Small intestine (tissue), 7 donors: ENCODE data around the gene IGFBP3. TPM values are rescaled to one million over a fixed set of nuclear protein-coding genes. Genes with fewer than 3 reads are reported as not detected.
A peak's percentile ranks its signal among the peaks of the same experiment; 100 is the strongest.

ENCODE experiments used
- DNase-seq, 2 donors: peaks; one replicate each; pipeline versions ENCODE4 v3.0.0 to v3.0.0-alpha.2; 2013
- FAIRE-seq: peaks from 2 replicates; lab custom pipeline; 2012; peaks lifted over from hg19 to GRCh38; lab: Jason Lieb, UNC
- H3K27ac ChIP-seq, 3 donors: one replicate each; pipeline ENCODE4 v1.5.1; 2013; ENCODE audit warnings: low read length in 2 of 3, mild to moderate bottlenecking in 2 of 3, control low read depth in 1 of 3, inconsistent platforms in 1 of 3, low read depth in 1 of 3, moderate library complexity in 1 of 3
- H3K27me3 ChIP-seq, 3 donors: one replicate each; pipeline ENCODE4 v1.6.1; 2013; ENCODE audit warnings: low read length in 3 of 3, inconsistent platforms in 1 of 3; ENCODE audit not compliant: control insufficient read depth in 3 of 3, insufficient read depth in 3 of 3
- H3K36me3 ChIP-seq, 3 donors: one replicate each; pipeline ENCODE4 v1.6.1; 2013; ENCODE audit warnings: low read length in 3 of 3, inconsistent platforms in 1 of 3, low read depth in 1 of 3, mild to moderate bottlenecking in 1 of 3, moderate library complexity in 1 of 3; ENCODE audit not compliant: control insufficient read depth in 3 of 3, insufficient read depth in 2 of 3
- H3K4me1 ChIP-seq, 3 donors: one replicate each; pipeline ENCODE4 v1.6.1; 2013; ENCODE audit warnings: low read length in 2 of 3, inconsistent platforms in 1 of 3, low read depth in 1 of 3, mild to moderate bottlenecking in 1 of 3, moderate library complexity in 1 of 3; ENCODE audit not compliant: control insufficient read depth in 3 of 3, insufficient read depth in 2 of 3
- H3K4me3 ChIP-seq, 3 donors: one replicate each; pipeline ENCODE4 v1.5.1; 2013; ENCODE audit warnings: low read length in 3 of 3, control low read depth in 1 of 3, inconsistent platforms in 1 of 3, low read depth in 1 of 3, mild to moderate bottlenecking in 1 of 3, moderate library complexity in 1 of 3
- H3K9me3 ChIP-seq, 2 donors: one replicate each; pipeline ENCODE4 v1.6.1; 2013; ENCODE audit warnings: low read depth in 1 of 2, low read length in 1 of 2; ENCODE audit not compliant: control insufficient read depth in 2 of 2, insufficient read depth in 1 of 2
- WGBS, 3 donors: extraction: QIAGEN DNeasy Blood & Tissue Kit; methylation state at CpG; one replicate each; pipeline ENCODE4 v1.1.7; 2013; 5-methylcytosine and 5-hydroxymethylcytosine counted together
- polyA plus RNA-seq, 4 donors: library from polyadenylated mRNA; stranded (reverse) in 3 of 4; unstranded in 1 of 4; fragments of 200-250 nt in 3 of 4; fragments of 120-200 nt in 1 of 4; gene quantifications; one replicate each; pipeline versions ENCODE4 v1.2.1 to v1.2.3, GENCODE V29; 2013
- donor health status: healthy with polysubstance abuse.
- donor health status: control.
- donor health status: control.
- donor health status: Bipolar disorder and iron deficiency.
- donor health status: healthy.

Gene IGFBP3
- polyA plus RNA-seq, 4 donors, result 1.6 to 108 (median 49.5) TPM

- H3K9me3 ChIP-seq, result no peaks in the 10 kb centered on the region
- H3K27ac ChIP-seq, result no peak overlapping the region
- H3K4me1 ChIP-seq, result no peaks in the 10 kb centered on the region
- DNase-seq (no peak), FAIRE-seq (no peak)
- 68 to 86% (median 74%) methylated on average over 22 of the region's 22 CpGs for whole genome bisulfite sequencing, 3 donors
- peaks cover 0 to 6% (median 2%) of the 10 kb centered on the region in 3 donors for H3K27me3 ChIP-seq
- no peaks in the 10 kb centered on the region for H3K36me3 ChIP-seq
- no peak overlapping the region for H3K4me3 ChIP-seq
Measured at GRCh38 chr7:45938626-45939302, 17.7 kb upstream of the IGFBP3 start.

GRCh38 chr7:45937862-45938261 lies 16.8 kb upstream of the IGFBP3 start:
- no peak for FAIRE-seq
- no peaks in the 10 kb centered on the region for H3K4me1 ChIP-seq
- no peaks in the 10 kb centered on the region for H3K9me3 ChIP-seq

GRCh38 chr7:45937301-45937700 lies 16.2 kb upstream of the IGFBP3 start:
- no peaks in the 10 kb centered on the region for H3K36me3 ChIP-seq
- FAIRE-seq (no peak), DNase-seq (no peak)
- H3K4me3 ChIP-seq, result no peak overlapping the region
- WGBS, 3 donors, result 56 to 63% (median 61%) methylated on average over 6 of the region's 6 CpGs
- no peaks in the 10 kb centered on the region for H3K9me3 ChIP-seq
- H3K27ac ChIP-seq, result no peak overlapping the region
- no peaks in the 10 kb centered on the region for H3K4me1 ChIP-seq
- peaks cover 0 to 6% (median 2%) of the 10 kb centered on the region in 3 donors for H3K27me3 ChIP-seq

More at GRCh38 chr7:45937862-45938261, 16.8 kb upstream of the IGFBP3 start:
- Histone ChIP-seq H3K27ac (no peak overlapping the region), H3K36me3 (no peaks in the 10 kb centered on the region), H3K4me3 (no peak overlapping the region), H3K27me3 (peaks cover 0 to 6% (median 2%) of the 10 kb centered on the region in 3 donors)
- no peak for DNase-seq
- 90% methylated on average over 2 of the region's 2 CpGs for WGBS, 3 donors

GRCh38 chr7:45930967-45931366 lies 9.9 kb upstream of the IGFBP3 start:
- FAIRE-seq, result no peak

GRCh38 chr7:45927721-45928120 lies 6.6 kb upstream of the IGFBP3 start:
- H3K9me3 ChIP-seq, result no peaks in the 10 kb centered on the region
- FAIRE-seq, result no peak
- DNase-seq, result no peak
- WGBS, 3 donors, result 49 to 71% (median 50%) methylated on average over 3 of the region's 3 CpGs
- no peak overlapping the region for H3K27ac ChIP-seq
- H3K4me1 ChIP-seq, result no peaks in the 10 kb centered on the region
- peaks cover 0 to 22% (median 6%) of the 10 kb centered on the region in 3 donors for H3K27me3 ChIP-seq
- no peaks in the 10 kb centered on the region for H3K36me3 ChIP-seq
- no peak overlapping the region for H3K4me3 ChIP-seq

More at GRCh38 chr7:45930967-45931366, 9.9 kb upstream of the IGFBP3 start:
- DNase-seq, result no peak
- H3K27me3 ChIP-seq, result peaks cover 0 to 3% (median 0%) of the 10 kb centered on the region in 3 donors
- no peaks in the 10 kb centered on the region for H3K4me1 ChIP-seq
- H3K27ac ChIP-seq, result no peak overlapping the region
- no peak overlapping the region for H3K4me3 ChIP-seq
- H3K9me3 ChIP-seq, result no peaks in the 10 kb centered on the region
- H3K36me3 ChIP-seq, result no peaks in the 10 kb centered on the region

GRCh38 chr7:45924283-45924682 lies 3.2 kb upstream of the IGFBP3 start:
- Histone ChIP-seq H3K4me1 (peaks cover 0 to 11% (median 0%) of the 10 kb centered on the region in 3 donors), H3K27ac (no peak overlapping the region), H3K27me3 (peaks cover 8 to 48% (median 10%) of the 10 kb centered on the region in 3 donors), H3K9me3 (no peaks in the 10 kb centered on the region), H3K36me3 (no peaks in the 10 kb centered on the region), H3K4me3 (no peak overlapping the region)
- DNase-seq (no peak), FAIRE-seq (no peak)
- WGBS, 3 donors, result 38 to 57% (median 43%) methylated on average over 5 of the region's 5 CpGs

GRCh38 chr7:45923818-45924217 lies 2.7 kb upstream of the IGFBP3 start:
- Histone ChIP-seq H3K9me3 (no peaks in the 10 kb centered on the region), H3K36me3 (no peaks in the 10 kb centered on the region), H3K4me1 (peaks cover 0 to 11% (median 0%) of the 10 kb centered on the region in 3 donors), H3K27me3 (peaks cover 9 to 50% (median 10%) of the 10 kb centered on the region in 3 donors), H3K4me3 (no peak overlapping the region), H3K27ac (no peak overlapping the region)
- 61 to 65% (median 62%) methylated on average over 6 of the region's 6 CpGs for WGBS, 3 donors
- FAIRE-seq (no peak), DNase-seq (no peak)

- no peaks in the 10 kb centered on the region for H3K36me3 ChIP-seq
- DNase-seq (peak; percentile 55 to 83), FAIRE-seq (no peak)
- no peak overlapping the region for H3K27ac ChIP-seq
- peaks cover 9 to 55% (median 10%) of the 10 kb centered on the region in 3 donors for H3K27me3 ChIP-seq
- WGBS, 3 donors, result 9 to 10% (median 10%) methylated on average over 9 of the region's 9 CpGs
- H3K9me3 ChIP-seq, result no peaks in the 10 kb centered on the region
- H3K4me1 ChIP-seq, result peaks cover 0 to 11% (median 0%) of the 10 kb centered on the region in 3 donors
- no peak overlapping the region for H3K4me3 ChIP-seq
Measured at GRCh38 chr7:45923290-45923689, 2.2 kb upstream of the IGFBP3 start.
